NB4 (cell line): ENCODE measurements around the gene OTUB1.

Experiments used
- DNase-seq: peaks from one replicate; pipeline ENCODE4 v3.0.0; 2010; ENCODE audit warnings: low read depth
- H3K4me3 ChIP-seq: one replicate; pipeline ENCODE4 v1.5.1; 2011; ENCODE audit warnings: mild to moderate bottlenecking, low read depth, low read length, moderate library complexity
- MYC ChIP-seq: IDR thresholded peaks from 2 replicates; pipeline ENCODE4 v1.6.1; 2011; ENCODE audit warnings: low read depth, low read length
- POLR2A ChIP-seq: IDR thresholded peaks from 2 replicates; pipeline ENCODE4 v1.6.1; 2011; ENCODE audit warnings: mild to moderate bottlenecking; ENCODE audit not compliant: insufficient read length; ENCODE audit errors: extremely low read depth
- TF ChIP-seq, protein P1 (sequence below): IDR thresholded peaks from 2 replicates; pipeline ENCODE4 v1.6.1; 2011; ENCODE audit warnings: low read depth, low read length
- TF ChIP-seq, protein P2 (sequence below): IDR thresholded peaks from one replicate; pipeline ENCODE4 v1.5.1; 2012; ENCODE audit warnings: low read depth, low read length

OTUB1 gene

DNA sequence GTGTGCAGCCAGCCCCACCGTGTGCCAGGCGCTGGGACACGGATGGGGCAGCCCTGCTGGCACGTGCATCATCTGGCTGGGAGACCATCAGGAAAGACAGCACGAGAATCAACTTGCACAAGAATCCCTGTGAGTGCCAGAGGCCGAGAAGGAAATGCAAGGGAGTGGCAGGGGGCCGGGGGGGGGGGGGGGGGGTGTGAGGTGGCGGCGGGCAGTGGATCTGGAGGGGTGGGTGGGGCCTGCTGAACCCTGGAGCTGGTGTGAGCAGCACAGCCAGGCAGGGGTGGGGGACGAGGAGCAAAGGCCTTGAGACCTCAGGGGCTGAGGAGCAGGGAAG lies 35.5 kb downstream of the OTUB1 start:
- TF ChIP-seq, protein P1, sequence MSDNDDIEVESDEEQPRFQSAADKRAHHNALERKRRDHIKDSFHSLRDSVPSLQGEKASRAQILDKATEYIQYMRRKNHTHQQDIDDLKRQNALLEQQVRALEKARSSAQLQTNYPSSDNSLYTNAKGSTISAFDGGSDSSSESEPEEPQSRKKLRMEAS, result no peak
- TF ChIP-seq POLR2A, result no peak
- TF ChIP-seq, protein P2, sequence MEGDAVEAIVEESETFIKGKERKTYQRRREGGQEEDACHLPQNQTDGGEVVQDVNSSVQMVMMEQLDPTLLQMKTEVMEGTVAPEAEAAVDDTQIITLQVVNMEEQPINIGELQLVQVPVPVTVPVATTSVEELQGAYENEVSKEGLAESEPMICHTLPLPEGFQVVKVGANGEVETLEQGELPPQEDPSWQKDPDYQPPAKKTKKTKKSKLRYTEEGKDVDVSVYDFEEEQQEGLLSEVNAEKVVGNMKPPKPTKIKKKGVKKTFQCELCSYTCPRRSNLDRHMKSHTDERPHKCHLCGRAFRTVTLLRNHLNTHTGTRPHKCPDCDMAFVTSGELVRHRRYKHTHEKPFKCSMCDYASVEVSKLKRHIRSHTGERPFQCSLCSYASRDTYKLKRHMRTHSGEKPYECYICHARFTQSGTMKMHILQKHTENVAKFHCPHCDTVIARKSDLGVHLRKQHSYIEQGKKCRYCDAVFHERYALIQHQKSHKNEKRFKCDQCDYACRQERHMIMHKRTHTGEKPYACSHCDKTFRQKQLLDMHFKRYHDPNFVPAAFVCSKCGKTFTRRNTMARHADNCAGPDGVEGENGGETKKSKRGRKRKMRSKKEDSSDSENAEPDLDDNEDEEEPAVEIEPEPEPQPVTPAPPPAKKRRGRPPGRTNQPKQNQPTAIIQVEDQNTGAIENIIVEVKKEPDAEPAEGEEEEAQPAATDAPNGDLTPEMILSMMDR, result no peak
- no peak for TF ChIP-seq MYC
- DNase-seq, result no peak
- H3K4me3 ChIP-seq, result no peak overlapping the region

DNA sequence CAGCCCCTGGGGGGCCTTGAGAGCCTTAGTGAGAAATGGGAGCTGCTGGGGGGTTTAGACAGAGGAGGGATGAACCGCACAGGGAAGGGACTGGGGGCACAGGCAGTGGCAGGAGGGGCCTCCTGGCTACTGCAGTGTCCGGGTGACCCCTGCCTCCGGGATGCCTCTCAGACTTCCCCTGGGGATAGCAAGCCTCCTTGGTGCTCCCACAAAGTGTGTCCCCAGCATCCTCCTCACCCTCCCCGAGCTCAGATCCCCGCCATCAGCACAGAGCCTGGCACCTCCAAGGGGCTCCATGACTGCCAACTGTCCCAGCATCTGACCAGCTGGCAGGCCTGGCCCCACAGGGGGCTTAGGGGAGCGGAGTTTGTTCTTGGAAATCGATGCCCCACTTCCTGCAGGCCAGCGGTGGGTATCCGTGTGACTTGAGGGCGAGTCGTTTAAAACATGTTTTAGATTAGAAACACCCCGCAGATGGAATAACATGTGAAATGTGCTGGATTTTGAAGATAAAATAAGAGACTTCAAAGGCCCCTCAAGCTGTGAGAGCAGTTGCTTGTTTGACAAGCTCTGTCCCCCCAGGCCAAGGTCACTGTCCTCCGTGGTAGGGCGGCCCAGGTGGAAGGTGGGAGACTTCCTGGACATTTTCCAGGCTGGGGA lies 36.0 kb downstream of the OTUB1 start:
- H3K4me3 ChIP-seq, result no peak overlapping the region
- no peak for TF ChIP-seq MYC
- TF ChIP-seq, protein P1, result no peak
- TF ChIP-seq POLR2A, result no peak
- TF ChIP-seq, protein P2, result no peak
- DNase-seq, result no peak

DNA sequence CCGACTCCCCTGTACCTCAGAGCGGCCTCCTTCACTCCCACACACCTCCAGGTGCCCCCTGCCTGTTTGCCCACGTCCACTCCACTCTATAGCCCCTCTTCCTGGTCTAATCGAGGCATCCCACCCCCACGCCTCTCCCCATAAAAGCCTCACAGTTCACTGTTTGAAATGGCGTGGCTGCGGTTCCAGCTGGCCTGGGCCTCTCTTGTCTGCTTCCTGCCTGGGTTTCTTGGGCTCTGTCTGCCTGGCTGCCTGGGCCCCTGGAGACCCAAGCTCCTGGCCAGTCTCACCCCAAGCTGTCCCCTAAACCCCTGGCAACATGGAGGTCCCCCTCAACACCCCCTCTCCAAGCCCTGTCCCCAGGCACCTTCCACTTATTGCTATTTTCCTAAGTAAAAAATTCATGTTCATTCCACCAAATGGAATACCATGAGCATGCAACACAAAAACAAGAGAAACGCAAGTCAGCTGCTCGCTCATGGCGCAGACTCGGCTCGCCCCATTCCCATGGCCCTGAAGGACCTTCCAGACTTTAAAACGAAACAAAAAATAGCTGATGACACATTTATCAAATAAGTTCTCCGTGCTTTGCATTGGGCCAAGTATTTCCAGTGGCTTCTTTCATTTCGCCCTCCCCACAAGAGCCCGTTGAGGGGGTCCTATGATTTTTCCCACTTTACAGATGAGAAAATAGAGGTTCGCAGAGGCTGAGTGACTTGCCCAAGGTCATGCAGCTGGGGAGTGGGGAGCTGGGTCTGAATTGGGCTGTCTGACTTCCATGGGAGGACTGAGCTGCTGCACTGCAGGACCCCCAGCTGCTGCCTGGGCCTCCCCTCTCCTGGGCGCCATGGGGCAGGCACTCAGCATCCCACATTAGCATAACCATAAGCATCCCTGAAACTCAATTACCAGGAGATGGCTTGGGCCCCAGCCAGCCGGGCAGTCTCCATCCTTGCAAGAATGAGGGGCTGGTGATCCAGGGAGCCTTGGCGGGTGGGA lies 37.8 kb downstream of the OTUB1 start:
- H3K4me3 ChIP-seq, result no peak overlapping the region
- TF ChIP-seq MYC (no peak), POLR2A (no peak)
- TF ChIP-seq, protein P2, result no peak
- TF ChIP-seq, protein P1, result no peak
- DNase-seq, result no peak

DNA sequence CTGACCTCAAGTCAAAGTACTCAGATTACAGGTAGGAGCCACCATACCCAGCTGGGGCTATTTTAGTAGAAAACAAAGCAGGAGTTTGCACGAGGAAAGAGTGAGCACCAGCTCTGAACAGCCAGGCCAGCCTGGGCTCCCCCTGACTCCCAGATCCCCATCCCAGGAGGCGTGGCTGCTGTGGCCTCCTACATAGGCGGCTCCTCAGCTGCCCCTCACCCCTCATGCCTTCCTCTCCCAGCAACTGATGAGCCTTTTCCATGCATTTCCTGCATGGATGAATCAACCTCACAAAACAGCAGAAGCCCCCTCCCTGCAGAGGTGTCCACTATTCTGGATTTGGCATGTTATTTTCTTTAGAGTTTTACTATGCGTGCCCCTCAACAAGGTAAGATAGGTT lies 39.0 kb downstream of the OTUB1 start:
- TF ChIP-seq, protein P1, result no peak
- TF ChIP-seq MYC, result no peak
- TF ChIP-seq, protein P2, result no peak
- no peak for TF ChIP-seq POLR2A
- H3K4me3 ChIP-seq, result no peak overlapping the region
- no peak for DNase-seq

DNA sequence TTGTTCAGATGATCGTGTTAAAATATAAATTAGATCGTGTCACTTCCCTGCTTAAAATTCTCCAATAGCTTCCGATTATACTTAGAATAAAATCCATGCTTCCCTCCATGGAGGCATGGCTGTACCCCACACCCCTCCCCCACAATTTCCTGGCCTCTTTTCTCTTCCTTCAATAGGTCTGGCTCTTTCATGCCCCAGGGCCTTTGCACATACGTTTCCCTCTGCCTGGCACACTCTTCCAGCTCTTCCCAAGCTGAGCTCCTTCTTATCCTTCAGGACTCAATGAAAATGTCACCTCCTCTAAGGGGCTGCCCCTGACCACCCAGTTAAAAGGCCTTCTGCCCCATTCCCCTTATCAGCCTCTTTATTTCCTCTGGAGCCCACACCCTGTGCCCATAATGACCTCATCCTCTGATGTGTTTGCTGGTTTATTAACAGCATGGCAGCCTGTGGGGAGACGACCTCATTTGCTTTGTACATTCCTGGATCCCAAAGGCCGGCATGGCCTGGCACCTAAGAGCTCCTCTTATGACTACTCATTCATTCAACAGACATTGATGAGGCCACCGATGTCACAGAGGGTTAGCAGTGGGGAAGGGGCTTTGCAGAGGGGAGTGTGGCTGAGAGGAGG lies 40.5 kb downstream of the OTUB1 start:
- DNase-seq, result no peak
- no peak overlapping the region for H3K4me3 ChIP-seq
- TF ChIP-seq POLR2A (no peak), MYC (no peak)
- TF ChIP-seq, protein P2, result no peak
